ENCODE results near the gene CFAP74.

DNA sequence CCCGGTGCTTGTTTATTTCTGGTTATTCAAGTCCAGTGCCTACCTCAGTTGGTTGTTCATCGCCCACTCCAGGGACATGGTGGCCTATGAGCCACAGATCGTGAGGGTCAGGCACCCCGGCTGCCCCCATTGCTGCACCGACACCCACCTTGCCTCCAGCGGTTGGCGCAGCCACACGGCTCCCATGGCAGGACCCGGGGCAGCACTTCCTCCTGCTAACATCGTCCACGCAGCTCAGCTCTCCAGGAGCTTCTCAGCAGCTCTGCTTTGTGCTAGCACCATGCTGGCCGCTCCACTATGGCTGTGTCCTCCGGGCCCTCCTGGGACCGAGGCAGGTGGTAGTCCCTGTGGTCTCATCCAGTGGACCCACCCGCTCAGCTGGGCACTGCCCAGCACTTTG, 32.7 kb upstream of the CFAP74 start:
- TF ChIP-seq KLF6 (CRISPR knock-in tag; IDR thresholded peaks at IDR 0.05; ENCODE audit: borderline replicate concordance) (no peak), EZH2 (IDR thresholded peaks at IDR 0.05; ENCODE audit: borderline replicate concordance, low read depth, low read length) (no peak), ZNF263 (CRISPR knock-in tag; IDR thresholded peaks at IDR 0.05; ENCODE audit: borderline replicate concordance) (no peak), POLR2A (conservative IDR thresholded peaks at IDR 0.05) (no peak), ELF4 (CRISPR knock-in tag; IDR thresholded peaks at IDR 0.05) (no peak), HNRNPUL1 (IDR thresholded peaks at IDR 0.05; ENCODE audit: low read length) (no peak), MAFK (IDR thresholded peaks at IDR 0.05; ENCODE audit: low read length) (no peak), KLF16 (IDR thresholded peaks at IDR 0.05) (no peak), CTBP1 (IDR thresholded peaks at IDR 0.05; ENCODE audit: borderline replicate concordance) (no peak), PHF8 (IDR thresholded peaks at IDR 0.05; ENCODE audit: borderline replicate concordance, low read length) (no peak)
- TF ChIP-seq, protein P1, sequence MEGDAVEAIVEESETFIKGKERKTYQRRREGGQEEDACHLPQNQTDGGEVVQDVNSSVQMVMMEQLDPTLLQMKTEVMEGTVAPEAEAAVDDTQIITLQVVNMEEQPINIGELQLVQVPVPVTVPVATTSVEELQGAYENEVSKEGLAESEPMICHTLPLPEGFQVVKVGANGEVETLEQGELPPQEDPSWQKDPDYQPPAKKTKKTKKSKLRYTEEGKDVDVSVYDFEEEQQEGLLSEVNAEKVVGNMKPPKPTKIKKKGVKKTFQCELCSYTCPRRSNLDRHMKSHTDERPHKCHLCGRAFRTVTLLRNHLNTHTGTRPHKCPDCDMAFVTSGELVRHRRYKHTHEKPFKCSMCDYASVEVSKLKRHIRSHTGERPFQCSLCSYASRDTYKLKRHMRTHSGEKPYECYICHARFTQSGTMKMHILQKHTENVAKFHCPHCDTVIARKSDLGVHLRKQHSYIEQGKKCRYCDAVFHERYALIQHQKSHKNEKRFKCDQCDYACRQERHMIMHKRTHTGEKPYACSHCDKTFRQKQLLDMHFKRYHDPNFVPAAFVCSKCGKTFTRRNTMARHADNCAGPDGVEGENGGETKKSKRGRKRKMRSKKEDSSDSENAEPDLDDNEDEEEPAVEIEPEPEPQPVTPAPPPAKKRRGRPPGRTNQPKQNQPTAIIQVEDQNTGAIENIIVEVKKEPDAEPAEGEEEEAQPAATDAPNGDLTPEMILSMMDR (IDR thresholded peaks at IDR 0.05 in 2 of 3, conservative IDR thresholded peaks at IDR 0.05 in 1 of 3; ENCODE audit: insufficient read depth in 2 of 3, low read depth in 1 of 3, low read length in 3 of 3) = no peak
- TF ChIP-seq, protein P2, sequence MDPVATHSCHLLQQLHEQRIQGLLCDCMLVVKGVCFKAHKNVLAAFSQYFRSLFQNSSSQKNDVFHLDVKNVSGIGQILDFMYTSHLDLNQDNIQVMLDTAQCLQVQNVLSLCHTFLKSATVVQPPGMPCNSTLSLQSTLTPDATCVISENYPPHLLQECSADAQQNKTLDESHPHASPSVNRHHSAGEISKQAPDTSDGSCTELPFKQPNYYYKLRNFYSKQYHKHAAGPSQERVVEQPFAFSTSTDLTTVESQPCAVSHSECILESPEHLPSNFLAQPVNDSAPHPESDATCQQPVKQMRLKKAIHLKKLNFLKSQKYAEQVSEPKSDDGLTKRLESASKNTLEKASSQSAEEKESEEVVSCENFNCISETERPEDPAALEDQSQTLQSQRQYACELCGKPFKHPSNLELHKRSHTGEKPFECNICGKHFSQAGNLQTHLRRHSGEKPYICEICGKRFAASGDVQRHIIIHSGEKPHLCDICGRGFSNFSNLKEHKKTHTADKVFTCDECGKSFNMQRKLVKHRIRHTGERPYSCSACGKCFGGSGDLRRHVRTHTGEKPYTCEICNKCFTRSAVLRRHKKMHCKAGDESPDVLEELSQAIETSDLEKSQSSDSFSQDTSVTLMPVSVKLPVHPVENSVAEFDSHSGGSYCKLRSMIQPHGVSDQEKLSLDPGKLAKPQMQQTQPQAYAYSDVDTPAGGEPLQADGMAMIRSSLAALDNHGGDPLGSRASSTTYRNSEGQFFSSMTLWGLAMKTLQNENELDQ (CRISPR knock-in tag; IDR thresholded peaks at IDR 0.05; ENCODE audit: borderline replicate concordance) = no peak
- TF ChIP-seq, protein P3, sequence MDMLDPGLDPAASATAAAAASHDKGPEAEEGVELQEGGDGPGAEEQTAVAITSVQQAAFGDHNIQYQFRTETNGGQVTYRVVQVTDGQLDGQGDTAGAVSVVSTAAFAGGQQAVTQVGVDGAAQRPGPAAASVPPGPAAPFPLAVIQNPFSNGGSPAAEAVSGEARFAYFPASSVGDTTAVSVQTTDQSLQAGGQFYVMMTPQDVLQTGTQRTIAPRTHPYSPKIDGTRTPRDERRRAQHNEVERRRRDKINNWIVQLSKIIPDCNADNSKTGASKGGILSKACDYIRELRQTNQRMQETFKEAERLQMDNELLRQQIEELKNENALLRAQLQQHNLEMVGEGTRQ (CRISPR knock-in tag; IDR thresholded peaks at IDR 0.05) = no peak
